DMS 273 treated with DMSO at 0.1 percent for 48 hours (cell line): Measurements from ENCODE around the gene ETV6.
"Not testable (repeated sequence)": the region's sequence is repeated elsewhere in the genome, so short reads cannot be mapped to it uniquely, and the experiment has no call there.

ENCODE experiments used
- DNase-seq: peaks from one replicate; lab custom pipeline; 2025; lab: John Stamatoyannopoulos, UW

Gene ETV6

GRCh38 chr12:11668611-11669010 is 19.1 kb downstream of the ETV6 start:
- DNase-seq, result no peak

GRCh38 chr12:11669348-11669747 is 19.9 kb downstream of the ETV6 start:
- no peak for DNase-seq

- DNase-seq, result no peak
Observed at GRCh38 chr12:11672256-11673191, 23.1 kb downstream of the ETV6 start.

- no peak for DNase-seq
Observed at GRCh38 chr12:11673666-11674461, 24.4 kb downstream of the ETV6 start.

GRCh38 chr12:11674894-11675390 is 25.5 kb downstream of the ETV6 start:
- DNase-seq, result no peak

GRCh38 chr12:11676052-11676451 is 26.6 kb downstream of the ETV6 start:
- DNase-seq, result no peak

GRCh38 chr12:11677093-11677492 is 27.6 kb downstream of the ETV6 start:
- no peak for DNase-seq

- no peak for DNase-seq
Observed at GRCh38 chr12:11677752-11678151, 28.3 kb downstream of the ETV6 start.

- no peak for DNase-seq
Observed at GRCh38 chr12:11678781-11679180, 29.3 kb downstream of the ETV6 start.

GRCh38 chr12:11681207-11681606 is 31.7 kb downstream of the ETV6 start:
- DNase-seq, result no peak

- DNase-seq, result not testable (repeated sequence)
Observed at GRCh38 chr12:11681695-11682094, 32.2 kb downstream of the ETV6 start.

- DNase-seq, result no peak
Observed at GRCh38 chr12:11684393-11684792, 34.9 kb downstream of the ETV6 start.

- DNase-seq, result no peak
Observed at GRCh38 chr12:11684811-11685210, 35.3 kb downstream of the ETV6 start.

- no peak for DNase-seq
Observed at GRCh38 chr12:11685316-11685715, 35.8 kb downstream of the ETV6 start.

GRCh38 chr12:11685716-11686115 is 36.2 kb downstream of the ETV6 start:
- no peak for DNase-seq

- DNase-seq, result no peak
Observed at GRCh38 chr12:11686120-11686519, 36.6 kb downstream of the ETV6 start.

GRCh38 chr12:11687528-11687927 is 38.1 kb downstream of the ETV6 start:
- DNase-seq, result no peak

- no peak for DNase-seq
Observed at GRCh38 chr12:11688379-11688778, 38.9 kb downstream of the ETV6 start.

- DNase-seq, result no peak
Observed at GRCh38 chr12:11688831-11689230, 39.4 kb downstream of the ETV6 start.

GRCh38 chr12:11689591-11690186 is 40.2 kb downstream of the ETV6 start:
- DNase-seq, result no peak

GRCh38 chr12:11693067-11693466 is 43.6 kb downstream of the ETV6 start:
- no peak for DNase-seq

- DNase-seq, result no peak
Observed at GRCh38 chr12:11693601-11694000, 44.1 kb downstream of the ETV6 start.
